Measurements from ENCODE around the gene BOLA1.

- peak; percentile 49 to 82 (median 63) for TF ChIP-seq CTCF (IDR thresholded peaks at IDR 0.05)
- no peak for TF ChIP-seq EP300 (IDR thresholded peaks at IDR 0.05; ENCODE audit: low read depth)
These were observed 10.9 kb upstream of the BOLA1 start for GRCh38 chr1:149888247-149888998.
